Measurements from ENCODE around the gene HGS.

DNA sequence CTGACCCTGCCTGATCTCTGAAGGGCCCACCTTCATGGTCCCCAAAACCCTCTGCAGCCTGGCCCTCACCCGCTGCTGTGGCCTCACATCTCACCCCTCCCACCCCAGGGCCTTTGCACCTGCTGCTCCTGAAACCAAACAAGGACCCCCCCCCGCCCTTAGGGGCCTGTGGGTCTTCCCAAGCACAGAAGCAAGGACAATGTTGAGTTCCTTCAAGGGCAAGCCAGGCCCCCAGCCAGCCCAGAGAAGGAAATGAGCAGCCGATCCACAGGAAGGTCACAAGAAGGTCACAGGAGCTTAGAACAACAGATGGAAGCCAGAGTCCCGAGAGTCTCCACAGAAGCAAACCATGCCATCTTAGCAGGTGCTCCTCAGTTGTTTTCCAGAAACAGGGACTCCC lies 27.0 kb upstream of the HGS start:
- no peak for TF ChIP-seq EZH2 (IDR thresholded peaks at IDR 0.05; ENCODE audit: borderline replicate concordance)
- TF ChIP-seq, protein P1, sequence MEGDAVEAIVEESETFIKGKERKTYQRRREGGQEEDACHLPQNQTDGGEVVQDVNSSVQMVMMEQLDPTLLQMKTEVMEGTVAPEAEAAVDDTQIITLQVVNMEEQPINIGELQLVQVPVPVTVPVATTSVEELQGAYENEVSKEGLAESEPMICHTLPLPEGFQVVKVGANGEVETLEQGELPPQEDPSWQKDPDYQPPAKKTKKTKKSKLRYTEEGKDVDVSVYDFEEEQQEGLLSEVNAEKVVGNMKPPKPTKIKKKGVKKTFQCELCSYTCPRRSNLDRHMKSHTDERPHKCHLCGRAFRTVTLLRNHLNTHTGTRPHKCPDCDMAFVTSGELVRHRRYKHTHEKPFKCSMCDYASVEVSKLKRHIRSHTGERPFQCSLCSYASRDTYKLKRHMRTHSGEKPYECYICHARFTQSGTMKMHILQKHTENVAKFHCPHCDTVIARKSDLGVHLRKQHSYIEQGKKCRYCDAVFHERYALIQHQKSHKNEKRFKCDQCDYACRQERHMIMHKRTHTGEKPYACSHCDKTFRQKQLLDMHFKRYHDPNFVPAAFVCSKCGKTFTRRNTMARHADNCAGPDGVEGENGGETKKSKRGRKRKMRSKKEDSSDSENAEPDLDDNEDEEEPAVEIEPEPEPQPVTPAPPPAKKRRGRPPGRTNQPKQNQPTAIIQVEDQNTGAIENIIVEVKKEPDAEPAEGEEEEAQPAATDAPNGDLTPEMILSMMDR (IDR thresholded peaks at IDR 0.05; ENCODE audit: poor library complexity): no peak
- no peak for TF ChIP-seq EZH2phosphoT487 (IDR thresholded peaks at IDR 0.05; ENCODE audit: low read depth, severe bottlenecking, unreplicated experiment)
